Stimulated activated CD8-positive, alpha-beta memory T cell treated with anti-CD3 and anti-CD28 coated beads, Interleukin-7, amount 100 ng/mL, for 48 hours (primary cell): ENCODE measurements around the gene CASKIN1.
"Not testable (repeated sequence)": the region's sequence is repeated elsewhere in the genome, so short reads cannot be mapped to it uniquely, and the experiment has no call there.

Experiments used
- DNase-seq, 2 donors: peaks; one replicate each; pipeline ENCODE4 v3.0.0-alpha.2; 2020; ENCODE audit warnings: low read depth in 1 of 2; ENCODE audit errors: extremely low read depth in 1 of 2

Gene CASKIN1

DNA sequence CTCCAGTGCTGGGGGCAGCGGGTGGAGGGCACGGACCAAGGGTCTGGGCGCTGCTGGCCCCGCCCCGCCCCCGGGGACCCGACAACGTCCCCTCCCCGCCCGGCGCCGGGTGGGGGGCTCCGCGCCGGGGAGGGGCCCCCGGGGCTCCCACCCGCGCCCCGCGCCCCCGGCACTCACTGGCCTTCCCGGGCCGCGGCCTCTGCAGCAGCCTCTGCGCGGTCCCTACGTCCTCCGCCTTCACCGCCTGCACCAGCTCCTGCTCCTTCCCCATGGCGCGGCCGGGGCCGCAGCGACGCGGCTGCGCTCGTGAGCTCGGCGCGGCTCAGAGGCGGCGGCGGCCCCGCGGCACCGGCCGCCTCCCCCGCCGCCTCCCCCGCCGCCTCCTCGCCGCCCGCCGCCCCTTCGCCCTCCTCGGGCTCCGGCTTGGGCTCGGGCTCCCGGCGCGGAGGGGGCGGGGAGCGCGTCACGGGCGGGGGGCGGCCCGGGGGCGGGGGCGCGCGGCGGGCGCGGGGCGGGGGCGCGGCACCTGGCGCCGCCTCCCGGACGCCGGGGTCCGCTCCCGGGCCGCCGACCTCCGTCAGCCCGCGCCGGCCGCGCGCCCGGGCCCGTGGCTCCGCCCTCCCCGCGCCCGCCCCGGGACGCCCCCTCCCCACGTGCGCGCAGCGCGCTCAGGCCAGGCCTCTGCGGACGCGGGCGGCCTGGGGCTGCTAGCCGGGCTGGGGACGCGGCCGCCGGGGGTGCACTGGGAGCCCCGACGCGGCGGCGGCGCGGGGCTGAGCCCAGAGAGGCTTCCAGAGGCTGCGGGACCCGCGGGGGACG is at the start of gene CASKIN1:
TSS of gene CASKIN1 (minus strand) at position 444 of the 819 bp plus-strand sequence. CDS start at position 271, 173 bp downstream.
- no peak for DNase-seq

DNA sequence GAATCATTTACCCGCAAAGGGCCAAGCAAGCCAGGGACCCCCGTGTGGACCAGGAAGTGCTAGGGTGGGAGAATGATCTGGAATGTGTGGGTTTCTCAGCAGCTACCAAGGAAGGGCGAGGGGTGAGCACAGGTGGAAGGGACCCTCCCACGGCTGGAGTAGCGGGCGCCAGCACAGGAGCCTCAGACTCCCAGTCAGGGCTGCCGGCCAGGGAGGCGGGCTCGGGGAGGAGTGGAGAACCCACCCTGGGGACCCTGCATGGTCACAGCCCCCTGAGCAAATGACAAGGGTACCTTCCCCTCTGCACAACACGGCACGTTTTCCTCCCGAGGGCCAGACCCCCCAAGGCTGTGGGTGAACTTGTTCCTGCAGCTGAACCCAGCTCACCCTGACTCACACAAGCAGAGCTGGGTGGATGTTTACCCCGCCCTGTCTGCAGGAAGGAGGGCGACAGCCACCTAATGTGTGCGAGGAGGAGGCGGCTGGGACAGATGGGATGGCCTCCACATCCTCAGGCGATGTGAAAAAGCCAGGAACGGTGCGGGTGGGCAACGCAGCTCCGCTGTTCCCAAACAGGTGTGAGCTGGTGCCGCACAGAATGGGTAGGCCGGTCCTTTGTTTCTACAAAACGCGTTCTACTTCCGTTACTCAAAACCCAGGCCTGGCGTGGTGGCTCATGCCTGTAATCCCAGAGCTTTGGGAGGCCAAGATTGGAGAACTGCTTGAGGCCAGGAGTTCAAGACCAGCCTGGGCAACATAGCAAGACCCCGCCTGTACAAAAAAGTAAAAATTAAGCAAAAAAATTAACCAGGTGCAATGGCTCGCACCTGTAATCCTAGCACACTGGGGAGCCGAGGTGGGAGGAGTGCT is 48.8 kb upstream of the CASKIN1 start:
- DNase-seq: no peak

DNA sequence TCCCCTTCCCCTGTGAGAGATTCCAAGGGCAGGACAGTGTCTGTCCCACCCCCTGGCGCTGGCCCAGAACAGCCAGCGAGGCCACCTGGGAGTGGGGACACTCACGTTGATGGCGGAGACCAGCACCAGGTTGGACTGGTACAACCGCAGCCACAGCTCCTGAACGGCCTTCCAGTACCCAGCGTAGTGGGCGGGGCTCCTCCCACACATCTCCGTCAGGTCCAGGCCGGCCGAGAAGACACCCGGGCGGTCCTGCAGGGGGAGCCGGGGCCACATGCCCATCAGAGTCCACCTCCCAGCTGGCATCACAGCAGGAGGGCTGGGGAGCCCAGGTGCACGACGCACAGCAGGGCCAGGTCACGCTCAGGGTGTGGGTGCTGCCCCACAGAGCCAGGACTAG is 47.9 kb upstream of the CASKIN1 start:
- no peak for DNase-seq

GRCh38 chr16:2243781-2244180 is 47.4 kb upstream of the CASKIN1 start:
- no peak for DNase-seq

GRCh38 chr16:2243031-2243528 is 46.7 kb upstream of the CASKIN1 start:
- no peak for DNase-seq

DNA sequence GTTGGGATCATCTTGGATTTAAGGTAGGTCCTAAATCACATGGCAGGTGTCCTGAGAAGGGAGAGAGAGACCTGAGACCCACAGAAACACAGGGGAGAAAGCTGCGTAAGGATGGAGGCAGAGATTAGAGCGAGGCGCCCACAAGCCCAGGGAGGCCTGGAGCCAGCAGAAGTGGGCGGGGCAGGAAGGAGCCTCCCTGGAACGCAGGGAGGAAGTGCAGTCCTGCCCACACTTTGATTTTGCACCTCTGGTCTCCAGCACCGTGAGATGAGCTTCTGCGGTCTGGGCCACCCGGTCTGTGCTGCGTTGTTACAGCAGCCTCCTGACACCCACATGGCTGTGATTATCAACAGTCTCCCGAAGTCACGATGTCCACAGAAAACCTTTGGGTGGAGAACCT is 46.2 kb upstream of the CASKIN1 start:
- no peak for DNase-seq

- not testable (repeated sequence) for DNase-seq
Observed at GRCh38 chr16:2240331-2240730, 43.9 kb upstream of the CASKIN1 start.

DNA sequence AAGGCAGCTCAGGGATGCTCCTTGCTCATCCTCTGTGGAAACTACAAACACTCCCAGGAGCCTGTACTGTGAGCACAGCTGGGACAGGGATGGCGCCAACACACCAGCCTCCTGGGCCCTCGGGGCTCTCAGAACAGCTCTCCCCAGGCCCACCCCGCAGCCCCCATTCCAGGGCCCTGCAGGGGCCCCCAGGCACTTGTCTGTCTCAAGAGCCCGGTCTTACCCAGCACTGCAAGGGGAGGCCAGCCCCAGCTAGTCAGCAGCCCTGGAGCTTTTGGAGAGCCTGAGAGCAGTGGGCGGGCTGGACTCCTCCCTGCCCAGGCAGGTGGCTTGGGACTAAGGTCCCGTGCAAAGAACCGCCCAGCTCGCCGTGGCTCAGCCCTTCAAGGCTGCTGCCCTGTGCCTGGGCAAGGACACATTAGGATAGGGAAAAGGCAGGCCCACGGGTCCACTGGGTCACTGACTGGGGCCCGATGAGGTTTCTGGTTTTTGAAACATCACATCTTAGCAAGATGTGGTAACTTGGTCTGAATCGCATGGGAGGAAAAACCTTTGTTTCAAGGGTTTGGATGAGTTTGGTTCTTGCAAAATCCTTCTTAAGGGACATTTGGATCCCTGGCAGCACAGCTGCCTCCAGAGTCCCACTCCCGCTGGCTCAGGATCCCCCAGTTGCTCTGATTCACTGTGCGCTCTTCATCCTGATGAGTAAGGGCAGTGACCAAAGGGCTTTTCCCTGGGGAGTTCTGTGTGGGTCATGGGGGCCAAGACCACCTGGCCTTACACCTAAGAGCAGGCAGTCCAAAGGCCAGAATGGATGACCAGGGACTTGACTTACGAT is 42.7 kb upstream of the CASKIN1 start:
- DNase-seq: no peak

- no peak for DNase-seq
Observed at GRCh38 chr16:2238150-2238837, 41.9 kb upstream of the CASKIN1 start.

- DNase-seq: no peak
Observed at GRCh38 chr16:2237493-2238149, 41.2 kb upstream of the CASKIN1 start.

DNA sequence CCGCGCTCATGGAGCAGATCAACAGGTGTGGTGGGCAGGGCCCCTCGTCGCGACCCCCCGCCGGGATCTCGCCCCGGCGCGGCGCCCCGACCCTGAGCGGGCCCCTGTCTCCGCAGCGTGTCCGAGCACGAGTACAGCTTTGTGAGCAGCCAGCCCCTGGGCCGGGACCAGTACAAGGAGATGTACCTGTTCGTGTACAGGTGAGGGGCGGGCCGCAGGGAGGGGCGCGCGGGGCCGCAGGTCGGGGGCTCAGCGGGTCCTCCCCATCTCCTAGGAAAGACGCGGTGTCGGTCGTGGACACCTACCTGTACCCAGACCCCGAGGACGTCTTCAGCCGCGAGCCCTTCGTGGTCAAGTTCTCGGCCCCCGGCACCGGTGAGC is 40.7 kb upstream of the CASKIN1 start:
- DNase-seq: no peak

GRCh38 chr16:2236337-2237101 is 40.1 kb upstream of the CASKIN1 start, which contains the start of gene DNASE1L2:
Gene DNASE1L2, plus strand, starts transcription at chr16:2236444. Its CDS starts 373 bp downstream, at chr16:2236817.
- DNase-seq: no peak

- no peak for DNase-seq
Observed at GRCh38 chr16:2235695-2236336, 39.4 kb upstream of the CASKIN1 start.

GRCh38 chr16:2235234-2235651 is 38.8 kb upstream of the CASKIN1 start:
- no peak for DNase-seq

DNA sequence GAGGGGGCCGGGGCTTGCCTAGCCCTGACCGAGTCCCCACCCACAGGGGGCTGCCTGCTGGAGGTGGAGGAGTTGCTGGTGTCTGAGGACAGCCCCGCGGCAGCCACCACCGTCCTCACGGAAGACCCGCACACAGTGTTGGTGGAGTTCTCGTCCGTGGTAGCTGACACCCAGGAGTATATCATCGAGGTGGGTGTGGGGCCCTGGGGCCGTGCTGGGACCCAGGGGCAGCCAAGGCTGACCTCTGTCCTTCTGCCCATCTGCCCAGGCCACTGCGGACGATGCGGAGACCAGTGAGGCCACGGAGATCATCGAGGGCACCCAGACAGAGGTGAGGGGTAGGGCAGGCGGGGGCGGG is 38.4 kb upstream of the CASKIN1 start:
- DNase-seq: no peak

DNA sequence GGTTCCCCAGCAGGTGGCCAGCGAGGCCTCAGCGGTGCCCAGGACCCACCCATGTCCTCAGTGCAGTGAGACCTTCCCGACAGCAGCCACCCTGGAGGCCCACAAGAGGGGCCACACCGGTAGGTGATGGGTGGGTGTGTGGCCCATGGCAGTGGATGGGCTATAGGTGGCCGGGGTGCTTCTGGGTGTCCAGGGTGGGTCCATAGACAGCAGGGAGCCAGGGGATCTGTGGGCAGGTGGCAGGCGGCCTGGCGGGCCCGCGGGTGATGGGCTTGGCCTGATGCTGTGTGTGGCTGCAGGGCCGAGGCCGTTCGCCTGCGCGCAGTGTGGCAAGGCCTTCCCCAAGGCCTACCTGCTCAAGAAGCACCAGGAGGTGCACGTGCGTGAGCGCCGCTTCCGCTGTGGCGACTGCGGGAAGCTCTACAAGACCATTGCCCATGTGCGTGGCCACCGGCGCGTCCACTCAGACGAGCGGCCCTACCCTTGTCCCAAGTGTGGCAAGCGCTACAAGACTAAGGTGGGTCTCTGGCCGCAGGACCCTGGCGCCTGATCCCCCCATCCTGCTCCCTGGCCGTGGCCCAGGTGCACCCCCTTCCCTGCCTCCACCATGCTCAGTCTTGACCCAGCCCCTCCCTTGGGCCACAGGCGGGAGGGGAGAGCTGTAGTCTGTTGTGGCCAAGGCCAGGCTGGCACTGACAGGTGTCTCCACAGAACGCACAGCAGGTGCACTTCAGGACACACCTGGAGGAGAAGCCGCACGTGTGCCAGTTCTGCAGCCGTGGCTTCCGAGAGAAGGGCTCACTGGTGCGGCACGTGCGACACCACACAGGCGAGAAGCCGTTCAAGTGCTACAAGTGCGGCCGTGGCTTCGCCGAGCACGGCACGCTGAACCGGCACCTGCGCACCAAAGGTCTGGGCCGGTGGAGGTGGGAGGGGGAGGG is 37.7 kb upstream of the CASKIN1 start:
- no peak for DNase-seq

DNA sequence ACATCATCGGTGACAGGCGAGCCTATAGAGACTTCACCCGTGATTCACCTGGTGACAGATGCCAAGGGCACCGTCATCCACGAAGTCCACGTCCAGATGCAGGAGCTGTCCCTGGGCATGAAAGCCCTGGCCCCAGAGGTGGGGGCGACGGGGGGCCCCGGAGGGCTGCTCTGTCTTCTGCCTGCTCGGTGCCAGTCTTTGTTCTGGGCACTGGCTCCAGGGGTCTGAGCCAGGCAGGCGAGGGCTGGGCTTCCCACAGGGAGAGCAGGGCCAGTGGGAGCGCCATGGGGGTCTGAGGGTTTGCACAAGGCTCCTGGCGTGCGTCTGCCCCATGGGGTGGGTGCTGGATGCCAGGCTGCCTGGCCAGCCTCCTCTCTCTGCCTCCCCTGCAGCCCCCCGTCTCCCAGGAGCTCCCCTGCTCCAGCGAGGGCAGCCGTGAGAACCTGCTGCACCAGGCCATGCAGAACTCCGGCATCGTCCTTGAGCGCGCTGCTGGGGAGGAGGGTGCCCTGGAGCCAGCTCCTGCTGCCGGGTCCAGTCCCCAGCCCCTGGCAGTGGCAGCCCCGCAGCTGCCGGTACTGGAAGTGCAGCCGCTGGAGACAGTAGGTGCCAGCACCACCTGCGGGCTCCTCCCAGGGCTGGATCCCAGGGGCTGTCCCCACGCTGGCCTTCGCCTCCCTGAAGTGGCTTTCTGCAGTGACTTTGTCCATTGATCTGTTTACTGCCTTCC is 36.8 kb upstream of the CASKIN1 start:
- no peak for DNase-seq
